GM19455 (cell line): ENCODE results near the gene ENOX1.
"Not testable (repeated sequence)": the region's sequence is repeated elsewhere in the genome, so short reads cannot be mapped to it uniquely, and the experiment has no call there.

Experiments used
- ATAC-seq: cut with Tn5 transposase; IDR thresholded peaks from one replicate; pipeline ENCODE4 v1.9.1; 2021; ENCODE audit not compliant: unreplicated experiment

The ENOX1 gene

GRCh38 chr13:43180837-43181236 lies 605.9 kb downstream of the ENOX1 start:
- no peak for ATAC-seq

- ATAC-seq: no peak
Observed at GRCh38 chr13:43180036-43180660, 606.6 kb downstream of the ENOX1 start.

GRCh38 chr13:43171489-43171888 lies 615.3 kb downstream of the ENOX1 start:
- no peak for ATAC-seq

- ATAC-seq: no peak
Observed at GRCh38 chr13:43170506-43170905, 616.3 kb downstream of the ENOX1 start.

GRCh38 chr13:43168434-43168833 lies 618.3 kb downstream of the ENOX1 start:
- ATAC-seq: not testable (repeated sequence)

GRCh38 chr13:43167731-43168130 lies 619.0 kb downstream of the ENOX1 start:
- no peak for ATAC-seq

- ATAC-seq: no peak
Observed at GRCh38 chr13:43166644-43167457, 619.9 kb downstream of the ENOX1 start.
